ENCODE results near the gene HOXC4. TPM values are rescaled to one million over a fixed set of nuclear protein-coding genes. Genes with fewer than 3 reads are reported as not detected.
"Not testable (repeated sequence)": the region's sequence is repeated elsewhere in the genome, so short reads cannot be mapped to it uniquely, and the experiment has no call there.

The HOXC4 gene
- total RNA-seq, 1 donor = 3.3 TPM

DNA sequence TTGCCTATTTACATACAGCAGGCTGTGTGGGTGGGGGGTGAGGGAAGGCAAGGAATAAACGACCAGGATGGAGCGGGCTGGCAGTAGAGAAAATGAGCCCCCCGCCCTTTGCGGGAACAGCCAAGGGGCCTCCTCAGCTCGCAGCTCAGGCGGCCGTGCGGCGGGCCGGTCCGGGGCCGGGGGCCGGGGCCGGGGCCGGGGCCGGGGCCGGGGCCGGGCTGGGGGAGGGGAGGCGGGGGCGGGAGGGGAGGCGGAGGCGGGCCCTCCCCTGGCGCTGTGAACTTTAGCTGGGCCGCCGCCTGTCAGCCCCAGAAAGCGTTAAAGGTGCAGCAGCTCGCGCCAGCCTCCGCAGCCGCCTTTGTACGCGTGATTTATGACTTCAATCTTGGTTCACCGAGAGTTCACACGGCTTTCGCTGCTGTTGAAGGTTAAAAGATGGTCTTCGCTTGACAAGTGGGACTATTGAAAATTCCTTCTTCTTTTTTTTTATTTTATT lies 28.8 kb downstream of the HOXC4 start:
- Histone ChIP-seq H4K20me1 (ENCODE audit: insufficient read depth, low read length) (no peaks in the 10 kb centered on the region), H3K27ac (ENCODE audit: low read depth, low read length) (no peak overlapping the region), H3K27me3 (ENCODE audit: insufficient read depth, low read length) (peaks cover 4% of the 10 kb centered on the region), H3K4me2 (ENCODE audit: insufficient read depth, low read length) (no peak overlapping the region), H3K9me3 (ENCODE audit: low read depth, low read length) (no peaks in the 10 kb centered on the region), H3K4me3 (ENCODE audit: insufficient read depth, low read length) (no peak overlapping the region), H3K79me2 (ENCODE audit: insufficient read depth, low read length) (no peaks in the 10 kb centered on the region), H2AFZ (ENCODE audit: low read length) (no peak overlapping the region), H3K4me1 (ENCODE audit: insufficient read depth, low read length) (no peaks in the 10 kb centered on the region), H3K36me3 (ENCODE audit: insufficient read depth, low read length) (no peaks in the 10 kb centered on the region)
- TF ChIP-seq, protein P1, sequence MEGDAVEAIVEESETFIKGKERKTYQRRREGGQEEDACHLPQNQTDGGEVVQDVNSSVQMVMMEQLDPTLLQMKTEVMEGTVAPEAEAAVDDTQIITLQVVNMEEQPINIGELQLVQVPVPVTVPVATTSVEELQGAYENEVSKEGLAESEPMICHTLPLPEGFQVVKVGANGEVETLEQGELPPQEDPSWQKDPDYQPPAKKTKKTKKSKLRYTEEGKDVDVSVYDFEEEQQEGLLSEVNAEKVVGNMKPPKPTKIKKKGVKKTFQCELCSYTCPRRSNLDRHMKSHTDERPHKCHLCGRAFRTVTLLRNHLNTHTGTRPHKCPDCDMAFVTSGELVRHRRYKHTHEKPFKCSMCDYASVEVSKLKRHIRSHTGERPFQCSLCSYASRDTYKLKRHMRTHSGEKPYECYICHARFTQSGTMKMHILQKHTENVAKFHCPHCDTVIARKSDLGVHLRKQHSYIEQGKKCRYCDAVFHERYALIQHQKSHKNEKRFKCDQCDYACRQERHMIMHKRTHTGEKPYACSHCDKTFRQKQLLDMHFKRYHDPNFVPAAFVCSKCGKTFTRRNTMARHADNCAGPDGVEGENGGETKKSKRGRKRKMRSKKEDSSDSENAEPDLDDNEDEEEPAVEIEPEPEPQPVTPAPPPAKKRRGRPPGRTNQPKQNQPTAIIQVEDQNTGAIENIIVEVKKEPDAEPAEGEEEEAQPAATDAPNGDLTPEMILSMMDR (IDR thresholded peaks at IDR 0.05; ENCODE audit: extremely low read depth, low read depth, low read length) = no peak
- peak; percentile 84 for DNase-seq (ENCODE audit: insufficient read length, low spot score, missing footprints)

DNA sequence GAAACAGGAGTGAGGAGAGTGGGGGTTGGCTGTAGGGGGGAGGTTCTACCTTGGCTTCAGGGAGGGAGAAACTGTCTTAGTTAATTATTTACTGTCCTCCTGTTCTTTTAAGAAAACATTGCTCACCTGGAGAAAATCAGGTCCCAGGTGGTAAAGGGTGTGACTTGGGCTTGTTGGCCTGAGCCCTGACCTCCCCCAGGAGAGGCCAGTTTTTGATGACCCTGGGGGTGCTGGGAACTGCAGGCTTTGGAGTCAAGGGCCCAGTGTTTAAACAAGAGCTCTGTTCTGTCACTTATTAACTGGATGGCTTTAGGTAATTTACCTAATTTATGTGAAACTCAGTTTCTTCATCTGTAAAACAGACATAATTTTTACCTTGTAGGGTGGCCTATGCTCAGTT lies 34.4 kb downstream of the HOXC4 start:
- not testable (repeated sequence) for H3K4me2 ChIP-seq (ENCODE audit: insufficient read depth, low read length); H3K4me3 ChIP-seq (ENCODE audit: insufficient read depth, low read length); H3K9me3 ChIP-seq (ENCODE audit: low read depth, low read length); H3K79me2 ChIP-seq (ENCODE audit: insufficient read depth, low read length); H4K20me1 ChIP-seq (ENCODE audit: insufficient read depth, low read length); H3K27ac ChIP-seq (ENCODE audit: low read depth, low read length); H2AFZ ChIP-seq (ENCODE audit: low read length); H3K4me1 ChIP-seq (ENCODE audit: insufficient read depth, low read length); DNase-seq (ENCODE audit: insufficient read length, low spot score, missing footprints); H3K36me3 ChIP-seq (ENCODE audit: insufficient read depth, low read length)
- H3K27me3 ChIP-seq (ENCODE audit: insufficient read depth, low read length) = peaks cover 19% of the 10 kb centered on the region

DNA sequence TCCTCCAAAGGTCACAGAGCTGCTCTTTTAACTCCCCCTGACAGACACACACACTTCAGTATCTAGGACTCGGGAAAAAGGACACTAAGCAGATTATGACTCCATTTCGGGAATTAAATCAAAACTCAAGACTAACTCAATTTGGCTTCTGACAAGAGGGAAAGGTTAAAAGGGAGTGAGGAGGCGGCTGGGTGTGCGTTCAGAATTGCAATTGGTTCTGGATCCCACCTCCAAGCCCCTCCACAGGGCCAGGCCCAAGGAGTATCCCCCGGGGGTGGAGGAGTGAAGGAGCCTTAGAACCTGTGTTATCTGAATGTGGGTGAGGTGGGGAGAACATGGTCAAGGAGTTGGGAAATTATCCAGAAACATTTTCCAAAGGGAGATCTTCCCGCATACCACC lies 35.8 kb downstream of the HOXC4 start:
- H3K36me3 ChIP-seq (ENCODE audit: insufficient read depth, low read length); H4K20me1 ChIP-seq (ENCODE audit: insufficient read depth, low read length); H3K4me2 ChIP-seq (ENCODE audit: insufficient read depth, low read length); DNase-seq (ENCODE audit: insufficient read length, low spot score, missing footprints); H3K4me3 ChIP-seq (ENCODE audit: insufficient read depth, low read length); H2AFZ ChIP-seq (ENCODE audit: low read length); H3K79me2 ChIP-seq (ENCODE audit: insufficient read depth, low read length); H3K27ac ChIP-seq (ENCODE audit: low read depth, low read length); H3K4me1 ChIP-seq (ENCODE audit: insufficient read depth, low read length); H3K9me3 ChIP-seq (ENCODE audit: low read depth, low read length): not testable (repeated sequence)
- peaks cover 19% of the 10 kb centered on the region for H3K27me3 ChIP-seq (ENCODE audit: insufficient read depth, low read length)

DNA sequence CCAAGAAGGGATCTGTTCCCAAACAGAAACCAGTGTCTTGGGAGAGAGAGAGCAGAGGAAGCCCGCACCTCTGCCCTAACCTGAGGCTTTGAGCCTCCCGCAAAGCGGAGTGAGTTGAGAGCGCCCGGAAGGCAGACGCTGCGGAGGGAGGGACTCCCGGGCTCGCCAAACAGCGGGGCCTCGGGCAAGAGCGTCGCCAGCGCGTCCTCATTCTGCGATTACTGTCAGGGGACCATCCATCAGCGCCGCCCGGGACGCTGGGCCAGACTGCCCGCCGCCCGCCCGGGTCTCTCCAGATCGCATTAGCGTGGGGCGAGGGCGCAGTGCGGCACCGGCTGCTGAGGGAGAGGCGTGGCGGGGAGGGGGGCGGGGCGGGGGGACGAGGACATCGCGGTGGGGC lies 36.7 kb downstream of the HOXC4 start:
- H2AFZ ChIP-seq (ENCODE audit: low read length); H3K79me2 ChIP-seq (ENCODE audit: insufficient read depth, low read length); H3K9me3 ChIP-seq (ENCODE audit: low read depth, low read length); H3K27ac ChIP-seq (ENCODE audit: low read depth, low read length); H4K20me1 ChIP-seq (ENCODE audit: insufficient read depth, low read length); H3K4me1 ChIP-seq (ENCODE audit: insufficient read depth, low read length); H3K36me3 ChIP-seq (ENCODE audit: insufficient read depth, low read length): not testable (repeated sequence)
- Histone ChIP-seq H3K4me3 (ENCODE audit: insufficient read depth, low read length) (peak overlapping the region; percentile 46), H3K27me3 (ENCODE audit: insufficient read depth, low read length) (peaks cover 18% of the 10 kb centered on the region), H3K4me2 (ENCODE audit: insufficient read depth, low read length) (peak overlapping the region; percentile 58)
- peak; percentile 36 for DNase-seq (ENCODE audit: insufficient read length, low spot score, missing footprints)

DNA sequence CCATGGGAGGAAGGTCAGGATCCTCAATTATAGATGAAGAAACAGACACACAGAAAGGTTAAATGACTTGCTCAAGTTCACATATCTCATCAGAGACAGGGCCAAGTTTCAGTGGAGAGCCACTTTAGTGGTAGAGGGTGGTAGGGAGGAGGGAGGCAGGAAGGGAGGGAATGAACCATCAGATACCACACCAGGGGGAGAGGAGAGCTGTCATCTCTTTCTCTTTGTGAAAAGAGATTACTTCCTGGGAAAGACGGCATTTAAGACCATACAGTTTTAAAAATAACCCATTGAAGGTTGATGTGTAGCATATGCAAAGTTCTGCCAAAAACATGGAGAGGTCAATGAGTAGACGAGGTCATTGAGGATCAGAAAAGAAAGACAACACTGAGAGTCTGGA lies 39.3 kb downstream of the HOXC4 start:
- H4K20me1 ChIP-seq (ENCODE audit: insufficient read depth, low read length); DNase-seq (ENCODE audit: insufficient read length, low spot score, missing footprints); H3K4me2 ChIP-seq (ENCODE audit: insufficient read depth, low read length); H2AFZ ChIP-seq (ENCODE audit: low read length); H3K4me1 ChIP-seq (ENCODE audit: insufficient read depth, low read length); H3K36me3 ChIP-seq (ENCODE audit: insufficient read depth, low read length); H3K27ac ChIP-seq (ENCODE audit: low read depth, low read length); H3K9me3 ChIP-seq (ENCODE audit: low read depth, low read length); H3K79me2 ChIP-seq (ENCODE audit: insufficient read depth, low read length); H3K4me3 ChIP-seq (ENCODE audit: insufficient read depth, low read length): not testable (repeated sequence)
- peaks cover 15% of the 10 kb centered on the region for H3K27me3 ChIP-seq (ENCODE audit: insufficient read depth, low read length)

DNA sequence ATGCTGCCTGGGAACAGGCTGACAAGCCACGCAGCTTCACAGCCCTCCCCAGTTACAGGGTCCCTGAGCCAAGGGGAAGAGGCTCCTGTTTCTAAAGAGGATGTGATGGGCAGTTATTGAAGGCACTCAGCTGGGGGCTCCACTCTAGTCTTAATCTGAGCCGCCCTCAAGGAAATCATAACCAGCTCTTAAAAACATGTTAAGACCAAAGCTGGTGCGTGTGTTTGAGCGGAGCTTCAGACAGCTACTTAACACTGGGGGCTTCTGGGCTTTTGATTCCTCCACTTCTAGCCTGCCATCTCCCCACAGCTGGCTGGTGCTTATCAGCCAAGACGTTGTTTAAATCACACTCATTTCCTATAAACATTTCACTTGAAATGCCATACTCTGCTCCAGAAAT lies 42.3 kb downstream of the HOXC4 start:
- not testable (repeated sequence) for H3K79me2 ChIP-seq (ENCODE audit: insufficient read depth, low read length); H3K27ac ChIP-seq (ENCODE audit: low read depth, low read length); H3K9me3 ChIP-seq (ENCODE audit: low read depth, low read length); H3K4me1 ChIP-seq (ENCODE audit: insufficient read depth, low read length); H3K4me3 ChIP-seq (ENCODE audit: insufficient read depth, low read length); H2AFZ ChIP-seq (ENCODE audit: low read length); H3K27me3 ChIP-seq (ENCODE audit: insufficient read depth, low read length); H3K36me3 ChIP-seq (ENCODE audit: insufficient read depth, low read length); DNase-seq (ENCODE audit: insufficient read length, low spot score, missing footprints); H3K4me2 ChIP-seq (ENCODE audit: insufficient read depth, low read length); H4K20me1 ChIP-seq (ENCODE audit: insufficient read depth, low read length)

DNA sequence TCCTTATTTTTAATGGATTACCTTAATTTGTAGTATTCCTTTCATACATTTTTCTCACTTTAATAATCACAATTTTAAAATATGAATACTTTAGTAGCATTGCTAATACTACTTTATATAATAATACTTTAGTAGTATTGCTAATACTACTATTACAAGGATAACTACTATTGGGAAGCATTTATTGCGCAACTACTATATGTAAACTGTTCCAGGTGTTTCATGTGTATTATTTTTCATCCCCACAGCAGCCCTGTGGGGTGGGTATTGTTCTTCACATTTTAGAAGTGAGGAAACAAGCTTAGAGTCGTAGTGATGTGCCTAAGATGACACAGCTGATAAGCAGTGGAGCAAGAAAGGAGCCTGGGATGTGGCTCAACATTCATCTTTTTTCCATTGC lies 45.0 kb downstream of the HOXC4 start:
- H3K79me2 ChIP-seq (ENCODE audit: insufficient read depth, low read length); H3K36me3 ChIP-seq (ENCODE audit: insufficient read depth, low read length); H3K27ac ChIP-seq (ENCODE audit: low read depth, low read length); H3K4me1 ChIP-seq (ENCODE audit: insufficient read depth, low read length); H2AFZ ChIP-seq (ENCODE audit: low read length); H3K27me3 ChIP-seq (ENCODE audit: insufficient read depth, low read length); H4K20me1 ChIP-seq (ENCODE audit: insufficient read depth, low read length); DNase-seq (ENCODE audit: insufficient read length, low spot score, missing footprints); H3K4me2 ChIP-seq (ENCODE audit: insufficient read depth, low read length); H3K9me3 ChIP-seq (ENCODE audit: low read depth, low read length); H3K4me3 ChIP-seq (ENCODE audit: insufficient read depth, low read length): not testable (repeated sequence)

DNA sequence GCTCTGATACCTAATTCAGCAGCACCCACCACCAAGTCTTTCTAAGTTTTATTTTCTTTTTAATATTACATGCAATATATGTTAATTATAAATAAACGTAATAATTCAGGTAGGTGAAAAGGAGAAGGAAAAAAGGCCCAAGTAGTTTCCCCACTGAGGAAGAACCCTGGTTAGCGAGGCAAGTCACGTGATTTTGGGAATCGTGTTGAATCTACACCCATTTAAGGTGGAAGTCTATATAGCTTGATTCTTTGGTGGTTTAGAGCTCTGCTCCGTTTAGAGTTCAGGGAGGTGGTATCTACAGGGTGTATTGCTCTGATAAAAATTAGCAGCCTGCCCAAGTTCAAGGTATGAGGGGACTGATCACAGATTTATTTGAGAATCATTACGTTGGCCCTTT lies 47.0 kb downstream of the HOXC4 start:
- H2AFZ ChIP-seq (ENCODE audit: low read length); H3K27ac ChIP-seq (ENCODE audit: low read depth, low read length); H3K9me3 ChIP-seq (ENCODE audit: low read depth, low read length); DNase-seq (ENCODE audit: insufficient read length, low spot score, missing footprints); H3K4me3 ChIP-seq (ENCODE audit: insufficient read depth, low read length); H3K27me3 ChIP-seq (ENCODE audit: insufficient read depth, low read length); H3K4me1 ChIP-seq (ENCODE audit: insufficient read depth, low read length); H4K20me1 ChIP-seq (ENCODE audit: insufficient read depth, low read length); H3K79me2 ChIP-seq (ENCODE audit: insufficient read depth, low read length); H3K4me2 ChIP-seq (ENCODE audit: insufficient read depth, low read length); H3K36me3 ChIP-seq (ENCODE audit: insufficient read depth, low read length): not testable (repeated sequence)

DNA sequence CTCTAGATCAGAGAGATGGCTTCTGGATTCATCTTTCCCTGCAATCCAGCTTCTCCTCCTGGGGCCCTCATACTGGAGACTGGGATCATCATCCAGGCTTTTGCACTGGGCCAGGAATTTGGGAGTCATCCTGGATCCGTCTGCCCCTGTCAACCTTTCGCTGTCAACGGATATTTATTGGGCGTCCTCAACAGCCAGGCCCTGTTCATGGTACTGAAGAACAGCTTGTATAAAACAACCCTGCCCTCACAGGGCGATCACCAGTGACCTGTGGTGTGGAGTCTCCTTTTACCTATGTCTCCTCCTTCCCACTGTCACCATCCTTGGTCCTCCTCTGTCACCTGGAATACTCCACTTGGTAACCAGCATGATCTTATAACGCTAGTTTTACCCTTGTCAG lies 48.6 kb downstream of the HOXC4 start:
- H2AFZ ChIP-seq (ENCODE audit: low read length); H3K79me2 ChIP-seq (ENCODE audit: insufficient read depth, low read length); H3K27ac ChIP-seq (ENCODE audit: low read depth, low read length); DNase-seq (ENCODE audit: insufficient read length, low spot score, missing footprints); H3K27me3 ChIP-seq (ENCODE audit: insufficient read depth, low read length); H3K4me1 ChIP-seq (ENCODE audit: insufficient read depth, low read length); H3K36me3 ChIP-seq (ENCODE audit: insufficient read depth, low read length); H4K20me1 ChIP-seq (ENCODE audit: insufficient read depth, low read length); H3K4me2 ChIP-seq (ENCODE audit: insufficient read depth, low read length); H3K9me3 ChIP-seq (ENCODE audit: low read depth, low read length); H3K4me3 ChIP-seq (ENCODE audit: insufficient read depth, low read length): not testable (repeated sequence)

Measured in osteoblast (primary cell).